HL-60 (cell line): ENCODE results near the gene GPR137B.

Experiments
- DNase-seq, 2 experiments: peaks; one replicate each; pipeline ENCODE4 v3.0.0-alpha.2; 2010 to 2020; ENCODE audit warnings: low read depth in 1 of 2, low spot score in 1 of 2
- H3K27ac ChIP-seq: fragments of 250-450 bp; sonication (Bioruptor Pico); replicated peaks from 2 replicates; pipeline ENCODE4 v1.5.1; 2020; ENCODE audit warnings: mild to moderate bottlenecking, moderate library complexity
- H3K27me3 ChIP-seq: fragments of 250-450 bp; sonication (Bioruptor Pico); 2 replicates; pipeline ENCODE4 v1.5.1; 2021; ENCODE audit warnings: mild to moderate bottlenecking, moderate library complexity; ENCODE audit not compliant: insufficient read depth, poor library complexity, severe bottlenecking
- H3K4me3 ChIP-seq: replicated peaks from 2 replicates; pipeline ENCODE4 v1.5.1; 2011; ENCODE audit warnings: mild to moderate bottlenecking, control low read depth, low read length; ENCODE audit not compliant: insufficient read depth
- CTCF ChIP-seq: IDR thresholded peaks from one replicate; pipeline ENCODE4 v1.5.1; 2011; ENCODE audit warnings: low read length, control low read depth, inconsistent platforms; ENCODE audit not compliant: insufficient read depth
- GABPA ChIP-seq: IDR thresholded peaks from 2 replicates; pipeline ENCODE4 v1.6.1; 2012; ENCODE audit warnings: low read depth
- POLR2AphosphoS5 ChIP-seq: IDR thresholded peaks from 2 replicates; pipeline ENCODE4 v1.6.1; 2012; ENCODE audit warnings: low read depth
- REST ChIP-seq: IDR thresholded peaks from 2 replicates; pipeline ENCODE4 v1.6.1; 2012; ENCODE audit warnings: low read depth; ENCODE audit not compliant: insufficient replicate concordance
- SPI1 ChIP-seq: IDR thresholded peaks from 2 replicates; pipeline ENCODE4 v1.6.1; 2012; ENCODE audit warnings: low read depth, mild to moderate bottlenecking, borderline replicate concordance

Gene GPR137B

GRCh38 chr1:236158719-236159118 is 16.4 kb downstream of the GPR137B start:
- TF ChIP-seq POLR2AphosphoS5 (no peak), CTCF (no peak), SPI1 (no peak), GABPA (no peak), REST (no peak)
- no peak for DNase-seq
- H3K27me3 ChIP-seq: no peaks in the 10 kb centered on the region
- no peak overlapping the region for H3K27ac ChIP-seq
- no peak overlapping the region for H3K4me3 ChIP-seq

GRCh38 chr1:236159704-236160539 is 17.6 kb downstream of the GPR137B start:
- H3K27me3 ChIP-seq: no peaks in the 10 kb centered on the region
- no peak for DNase-seq
- TF ChIP-seq CTCF (no peak), GABPA (no peak), SPI1 (no peak), POLR2AphosphoS5 (no peak), REST (no peak)
- H3K4me3 ChIP-seq: no peak overlapping the region
- no peak overlapping the region for H3K27ac ChIP-seq

GRCh38 chr1:236160540-236161127 is 18.3 kb downstream of the GPR137B start:
- H3K27me3 ChIP-seq: no peaks in the 10 kb centered on the region
- no peak for TF ChIP-seq POLR2AphosphoS5
- no peak for TF ChIP-seq CTCF
- TF ChIP-seq REST: no peak
- no peak for TF ChIP-seq SPI1
- no peak for TF ChIP-seq GABPA
- no peak for DNase-seq
- H3K4me3 ChIP-seq: no peak overlapping the region
- no peak overlapping the region for H3K27ac ChIP-seq
